ENCODE results near the gene PMEL.
"Not testable (repeated sequence)": the region's sequence is repeated elsewhere in the genome, so short reads cannot be mapped to it uniquely, and the experiment has no call there.

The PMEL gene

GRCh38 chr12:55923648-55924047, 42.2 kb downstream of the PMEL start:
- not testable (repeated sequence) for DNase-seq (ENCODE audit: low spot score)

GRCh38 chr12:55922126-55922525, 43.7 kb downstream of the PMEL start:
- no peak for DNase-seq (ENCODE audit: low spot score)

- DNase-seq (ENCODE audit: low spot score): not testable (repeated sequence)
Observed at GRCh38 chr12:55919032-55919431, 46.8 kb downstream of the PMEL start.

- no peak for DNase-seq (ENCODE audit: low spot score)
Observed at GRCh38 chr12:55915482-55915859, 50.4 kb downstream of the PMEL start.

- DNase-seq (ENCODE audit: low spot score): no peak
Observed at GRCh38 chr12:55912908-55913307, 52.9 kb downstream of the PMEL start.

GRCh38 chr12:55909513-55909884, 56.3 kb downstream of the PMEL start:
- no peak for DNase-seq (ENCODE audit: low spot score)

GRCh38 chr12:55908726-55909512, 56.9 kb downstream of the PMEL start:
- DNase-seq (ENCODE audit: low spot score): no peak

GRCh38 chr12:55906056-55906455, 59.8 kb downstream of the PMEL start:
- no peak for DNase-seq (ENCODE audit: low spot score)
